Natural killer cell (primary cell): ENCODE data around the gene DTNB. TPM values are rescaled to one million over a fixed set of nuclear protein-coding genes. Genes with fewer than 3 reads are reported as not detected.

ENCODE experiments used
- ATAC-seq, 3 donors: fragments of 150-1000 bp in 2 of 3; fragments of 200-7000 bp in 1 of 3; cut with Tn5 transposase; 1 replicate in 1 of 3; 2 replicates in 2 of 3; pipeline ENCODE4 v1.10.0; 2021; ENCODE audit warnings: mild to moderate bottlenecking in 2 of 3, moderate library complexity in 2 of 3
- DNase-seq, 2 donors: peaks; one replicate each; pipeline versions ENCODE4 v3.0.0 to v3.0.0-alpha.2; 2013 to 2021; ENCODE audit warnings: mixed read lengths in 1 of 2
- H3K27ac ChIP-seq: one replicate; pipeline ENCODE4 v1.5.1; 2013; ENCODE audit warnings: mild to moderate bottlenecking, low read length
- H3K27me3 ChIP-seq: one replicate; pipeline ENCODE4 v1.6.1; 2013; ENCODE audit warnings: low read length; ENCODE audit not compliant: control insufficient read depth, insufficient read depth
- H3K36me3 ChIP-seq: one replicate; pipeline ENCODE4 v1.6.1; 2013; ENCODE audit warnings: low read length; ENCODE audit not compliant: control insufficient read depth, insufficient read depth
- H3K4me1 ChIP-seq: one replicate; pipeline ENCODE4 v1.6.1; 2013; ENCODE audit warnings: low read length; ENCODE audit not compliant: control insufficient read depth, insufficient read depth
- H3K4me3 ChIP-seq: one replicate; pipeline ENCODE4 v1.5.1; 2013; ENCODE audit warnings: low read length
- H3K9me3 ChIP-seq: one replicate; pipeline ENCODE4 v1.6.1; 2013; ENCODE audit warnings: low read length; ENCODE audit not compliant: control insufficient read depth, insufficient read depth
- H3K27ac Mint-ChIP-seq, 2 donors: one replicate each; pipeline ENCODE4 v1.8.0; 2022; ENCODE audit warnings: mild to moderate bottlenecking in 2 of 2, mixed read lengths in 2 of 2, moderate library complexity in 1 of 2
- H3K27me3 Mint-ChIP-seq, 2 donors: one replicate each; pipeline ENCODE4 v1.8.0; 2022; ENCODE audit warnings: low read depth in 2 of 2, mixed read lengths in 2 of 2
- H3K36me3 Mint-ChIP-seq: one replicate; pipeline ENCODE4 v1.8.0; 2022; ENCODE audit warnings: mixed read lengths
- H3K4me1 Mint-ChIP-seq, 2 donors: one replicate each; pipeline ENCODE4 v1.8.0; 2022; ENCODE audit warnings: mixed read lengths in 2 of 2
- H3K4me3 Mint-ChIP-seq: one replicate; pipeline ENCODE4 v1.8.0; 2022; ENCODE audit warnings: mild to moderate bottlenecking, moderate library complexity, mixed read lengths
- H3K9me3 Mint-ChIP-seq, 2 donors: one replicate each; pipeline ENCODE4 v1.8.0; 2022; ENCODE audit warnings: mixed read lengths in 2 of 2
- WGBS: methylation state at CpG from one replicate; pipeline ENCODE4 v1.1.7; 2013; ENCODE audit warnings: missing lambda C conversion rate; ENCODE audit not compliant: insufficient coverage; 5-methylcytosine and 5-hydroxymethylcytosine counted together
- intact Hi-C: fragments of 100-400 bp; cut with micrococcal nuclease; formaldehyde crosslinking; loops from one replicate; pipeline ENCODE4 v1.14.2; 2022
- total RNA-seq, 4 donors: library from RNA; stranded (reverse); fragments of 120-200 nt in 1 of 4; gene quantifications; one replicate each; pipeline versions ENCODE4 v1.2.3 to v1.2.4, GENCODE V29; 2013 to 2022
- TF ChIP-seq, protein P1 (sequence below): fragments of 200-600 bp; IDR thresholded peaks from one replicate; pipeline ENCODE4 v1.8.0; 2022; ENCODE audit warnings: antibody characterized with exemption

Gene DTNB
- total RNA-seq, 3 donors from 2014 or later (not counting 1 experiment from before 2014, with no cell fraction given), result 20.8 to 33.7 (median 23.6) TPM

DNA sequence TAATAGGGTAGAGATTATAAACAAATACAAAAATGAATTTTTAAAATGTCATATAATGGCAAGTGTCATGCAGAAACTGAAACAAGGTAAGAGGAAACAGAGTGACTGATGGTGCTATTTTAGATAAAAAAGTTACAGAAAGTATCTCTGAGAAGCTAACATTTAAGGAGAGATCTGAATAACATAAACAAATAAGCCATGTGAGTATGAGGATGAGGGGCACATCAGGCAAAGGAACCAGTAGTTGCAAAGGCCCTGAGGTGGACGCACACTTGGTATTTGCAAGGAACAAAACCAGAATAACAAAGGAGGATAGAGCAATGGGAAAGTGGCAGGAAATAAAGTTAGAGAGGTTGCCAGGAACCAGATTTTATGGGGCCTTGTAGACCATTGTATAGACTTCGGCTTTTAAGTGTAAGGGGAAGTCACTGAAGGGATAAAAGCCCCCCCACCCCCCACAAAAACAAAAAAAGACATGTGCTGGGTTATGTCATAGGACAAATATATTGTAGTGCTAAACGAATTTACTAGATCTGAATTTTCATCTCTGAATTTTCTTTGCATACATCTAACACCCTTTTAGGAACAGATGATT, 159.2 kb downstream of the DTNB start:
- 58% methylated on average over 1 of the region's 3 CpGs for WGBS
- Histone ChIP-seq H3K27me3 (no peaks in the 10 kb centered on the region), H3K4me3 (no peak overlapping the region), H3K4me1 (peaks cover 8% of the 10 kb centered on the region), H3K9me3 (no peaks in the 10 kb centered on the region), H3K36me3 (no peaks in the 10 kb centered on the region), H3K27ac (peak overlapping the region; percentile 11)
- Mint-ChIP-seq H3K36me3 (no peaks in the 10 kb centered on the region), H3K9me3 (no peaks in the 10 kb centered on the region), H3K4me1 (peaks cover 21 to 26% of the 10 kb centered on the region in 2 donors), H3K4me3 (peak overlapping the region; percentile 67), H3K27me3 (peaks cover 0 to 3% of the 10 kb centered on the region in 2 donors), H3K27ac (peak overlapping the region; percentile 22 to 61)
- ATAC-seq, result peak; percentile 50 to 59 (median 56)
- intact Hi-C loops, result no loop called here
- TF ChIP-seq, protein P1, sequence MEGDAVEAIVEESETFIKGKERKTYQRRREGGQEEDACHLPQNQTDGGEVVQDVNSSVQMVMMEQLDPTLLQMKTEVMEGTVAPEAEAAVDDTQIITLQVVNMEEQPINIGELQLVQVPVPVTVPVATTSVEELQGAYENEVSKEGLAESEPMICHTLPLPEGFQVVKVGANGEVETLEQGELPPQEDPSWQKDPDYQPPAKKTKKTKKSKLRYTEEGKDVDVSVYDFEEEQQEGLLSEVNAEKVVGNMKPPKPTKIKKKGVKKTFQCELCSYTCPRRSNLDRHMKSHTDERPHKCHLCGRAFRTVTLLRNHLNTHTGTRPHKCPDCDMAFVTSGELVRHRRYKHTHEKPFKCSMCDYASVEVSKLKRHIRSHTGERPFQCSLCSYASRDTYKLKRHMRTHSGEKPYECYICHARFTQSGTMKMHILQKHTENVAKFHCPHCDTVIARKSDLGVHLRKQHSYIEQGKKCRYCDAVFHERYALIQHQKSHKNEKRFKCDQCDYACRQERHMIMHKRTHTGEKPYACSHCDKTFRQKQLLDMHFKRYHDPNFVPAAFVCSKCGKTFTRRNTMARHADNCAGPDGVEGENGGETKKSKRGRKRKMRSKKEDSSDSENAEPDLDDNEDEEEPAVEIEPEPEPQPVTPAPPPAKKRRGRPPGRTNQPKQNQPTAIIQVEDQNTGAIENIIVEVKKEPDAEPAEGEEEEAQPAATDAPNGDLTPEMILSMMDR, result no peak
- DNase-seq, result no peak

DNA sequence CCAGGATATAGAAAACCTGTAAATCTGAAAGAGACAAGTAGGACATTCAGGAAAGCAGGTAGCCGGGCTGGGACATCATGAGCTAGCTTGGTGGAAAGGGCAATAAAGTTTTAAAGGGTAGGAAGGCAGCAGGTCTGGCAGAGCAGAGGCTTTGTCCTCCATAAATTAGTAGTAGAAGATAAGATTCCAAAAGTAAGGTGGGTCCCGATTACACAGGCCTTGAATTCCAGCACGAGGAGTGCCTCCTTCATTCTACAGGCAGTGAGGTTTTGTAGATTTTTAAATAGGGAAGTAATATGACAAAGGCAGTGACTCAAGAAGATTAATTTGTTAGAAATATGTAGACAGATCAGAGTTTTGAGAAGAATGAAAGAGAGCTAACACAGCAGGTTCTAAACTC, 160.7 kb downstream of the DTNB start:
- WGBS, result 80% methylated on average over 3 of the region's 3 CpGs
- no peaks in the 10 kb centered on the region for H3K9me3 ChIP-seq
- DNase-seq (no peak), ATAC-seq (no peak)
- H3K36me3 ChIP-seq, result no peaks in the 10 kb centered on the region
- no peaks in the 10 kb centered on the region for H3K27me3 ChIP-seq
- H3K36me3 Mint-ChIP-seq, result no peaks in the 10 kb centered on the region
- peaks cover 8% of the 10 kb centered on the region for H3K4me1 ChIP-seq
- peaks cover 0 to 3% of the 10 kb centered on the region in 2 donors for H3K27me3 Mint-ChIP-seq
- no peak overlapping the region for H3K27ac ChIP-seq
- H3K4me1 Mint-ChIP-seq, result peaks cover 21 to 26% of the 10 kb centered on the region in 2 donors
- H3K4me3 ChIP-seq, result no peak overlapping the region
- H3K4me3 Mint-ChIP-seq, result peak overlapping the region; percentile 67
- no peaks in the 10 kb centered on the region for H3K9me3 Mint-ChIP-seq
- intact Hi-C loops, result no loop called here
- H3K27ac Mint-ChIP-seq, result peak overlapping the region; percentile 22 to 61
- TF ChIP-seq, protein P1, result no peak

DNA sequence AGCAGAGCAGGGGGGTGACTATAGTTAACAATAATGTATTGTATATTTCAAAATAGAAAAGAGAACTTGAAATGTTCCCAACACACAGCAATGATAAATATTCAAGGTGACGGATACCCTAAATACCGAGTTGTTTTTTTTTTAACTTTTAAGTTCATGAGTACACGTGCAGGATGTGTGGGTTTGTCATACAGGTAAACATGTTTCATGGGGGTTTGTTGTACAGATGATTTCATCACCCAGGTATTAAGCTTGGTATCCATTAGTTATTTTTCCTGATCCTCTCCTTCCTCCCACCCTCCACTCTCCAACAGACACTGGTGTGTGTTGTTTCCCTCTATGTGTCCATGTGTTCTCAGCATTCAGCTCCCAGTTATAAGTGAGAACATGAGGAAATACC, 167.2 kb downstream of the DTNB start:
- H3K4me1 ChIP-seq, result no peaks in the 10 kb centered on the region
- H3K9me3 ChIP-seq, result no peaks in the 10 kb centered on the region
- ATAC-seq (no peak), DNase-seq (no peak)
- TF ChIP-seq, protein P1, result no peak
- no peak overlapping the region for H3K27ac Mint-ChIP-seq
- H3K27ac ChIP-seq, result no peak overlapping the region
- no peaks in the 10 kb centered on the region for H3K36me3 Mint-ChIP-seq
- H3K4me3 Mint-ChIP-seq, result no peak overlapping the region
- H3K4me1 Mint-ChIP-seq, result no peaks in the 10 kb centered on the region
- no peaks in the 10 kb centered on the region for H3K36me3 ChIP-seq
- H3K9me3 Mint-ChIP-seq, result no peaks in the 10 kb centered on the region
- no peaks in the 10 kb centered on the region for H3K27me3 Mint-ChIP-seq
- 100% methylated on average over 3 of the region's 3 CpGs for WGBS
- no peaks in the 10 kb centered on the region for H3K27me3 ChIP-seq
- intact Hi-C loops, result no loop called here
- H3K4me3 ChIP-seq, result no peak overlapping the region

DNA sequence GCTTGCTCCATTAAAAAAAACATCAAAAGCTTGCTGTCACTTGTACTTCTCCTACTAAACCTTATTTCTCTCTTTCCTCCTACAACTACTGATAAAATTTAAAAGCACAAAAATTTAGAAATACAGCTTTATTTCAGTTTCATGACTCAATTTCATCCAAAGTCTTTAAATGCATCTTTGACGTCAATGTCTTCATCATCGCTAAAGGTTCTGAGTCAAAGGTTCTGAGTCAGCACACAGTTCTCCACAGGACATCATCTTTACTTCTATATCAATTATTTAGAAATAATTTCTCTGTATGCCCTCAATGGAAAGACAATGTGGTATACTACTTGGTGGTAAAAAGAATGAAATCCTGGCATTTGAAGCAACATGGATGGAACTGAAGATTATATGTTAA, 167.8 kb downstream of the DTNB start:
- Mint-ChIP-seq H3K36me3 (no peaks in the 10 kb centered on the region), H3K27ac (no peak overlapping the region), H3K9me3 (no peaks in the 10 kb centered on the region), H3K27me3 (no peaks in the 10 kb centered on the region), H3K4me1 (no peaks in the 10 kb centered on the region), H3K4me3 (no peak overlapping the region)
- ATAC-seq, result no peak
- DNase-seq, result no peak
- TF ChIP-seq, protein P1, result no peak
- no peaks in the 10 kb centered on the region for H3K27me3 ChIP-seq
- no peaks in the 10 kb centered on the region for H3K36me3 ChIP-seq
- no peak overlapping the region for H3K27ac ChIP-seq
- 88% methylated on average over 2 of the region's 2 CpGs for WGBS
- intact Hi-C loops, result no loop called here
- H3K4me3 ChIP-seq, result no peak overlapping the region
- no peaks in the 10 kb centered on the region for H3K4me1 ChIP-seq
- no peaks in the 10 kb centered on the region for H3K9me3 ChIP-seq
